Measurements from ENCODE around the gene PTPRN2.

PTPRN2 gene

DNA sequence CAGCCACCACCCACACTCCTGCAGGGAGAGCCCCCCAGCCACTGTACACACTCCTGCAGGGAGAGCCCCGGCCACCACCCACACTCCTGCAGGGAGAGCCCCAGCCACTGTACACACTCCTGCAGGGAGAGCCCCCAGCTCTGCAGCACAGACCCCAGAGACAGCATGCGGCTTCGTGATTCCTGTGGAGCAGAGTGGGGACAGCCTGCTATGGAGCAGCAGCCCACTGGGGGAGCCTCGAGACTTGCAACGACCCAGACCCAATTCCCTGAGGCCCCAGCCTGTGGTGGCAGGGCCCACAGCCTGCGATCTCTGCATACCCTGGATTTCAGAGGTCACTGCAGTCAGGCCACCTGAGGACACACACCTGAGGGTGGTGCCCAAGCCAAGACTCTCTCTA is 727.7 kb downstream of the PTPRN2 start:
- ChIA-PET CTCF (no interaction called here), POLR2A (no interaction called here)
- no peak for DNase-seq (ENCODE audit: low read depth, low spot score)
- TF ChIP-seq, protein P1, sequence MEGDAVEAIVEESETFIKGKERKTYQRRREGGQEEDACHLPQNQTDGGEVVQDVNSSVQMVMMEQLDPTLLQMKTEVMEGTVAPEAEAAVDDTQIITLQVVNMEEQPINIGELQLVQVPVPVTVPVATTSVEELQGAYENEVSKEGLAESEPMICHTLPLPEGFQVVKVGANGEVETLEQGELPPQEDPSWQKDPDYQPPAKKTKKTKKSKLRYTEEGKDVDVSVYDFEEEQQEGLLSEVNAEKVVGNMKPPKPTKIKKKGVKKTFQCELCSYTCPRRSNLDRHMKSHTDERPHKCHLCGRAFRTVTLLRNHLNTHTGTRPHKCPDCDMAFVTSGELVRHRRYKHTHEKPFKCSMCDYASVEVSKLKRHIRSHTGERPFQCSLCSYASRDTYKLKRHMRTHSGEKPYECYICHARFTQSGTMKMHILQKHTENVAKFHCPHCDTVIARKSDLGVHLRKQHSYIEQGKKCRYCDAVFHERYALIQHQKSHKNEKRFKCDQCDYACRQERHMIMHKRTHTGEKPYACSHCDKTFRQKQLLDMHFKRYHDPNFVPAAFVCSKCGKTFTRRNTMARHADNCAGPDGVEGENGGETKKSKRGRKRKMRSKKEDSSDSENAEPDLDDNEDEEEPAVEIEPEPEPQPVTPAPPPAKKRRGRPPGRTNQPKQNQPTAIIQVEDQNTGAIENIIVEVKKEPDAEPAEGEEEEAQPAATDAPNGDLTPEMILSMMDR (IDR thresholded peaks at IDR 0.05; ENCODE audit: insufficient read depth, low read length, missing control alignments) = no peak
- H3K4me3 ChIP-seq (ENCODE audit: low read depth, low read length) = no peak overlapping the region

DNA sequence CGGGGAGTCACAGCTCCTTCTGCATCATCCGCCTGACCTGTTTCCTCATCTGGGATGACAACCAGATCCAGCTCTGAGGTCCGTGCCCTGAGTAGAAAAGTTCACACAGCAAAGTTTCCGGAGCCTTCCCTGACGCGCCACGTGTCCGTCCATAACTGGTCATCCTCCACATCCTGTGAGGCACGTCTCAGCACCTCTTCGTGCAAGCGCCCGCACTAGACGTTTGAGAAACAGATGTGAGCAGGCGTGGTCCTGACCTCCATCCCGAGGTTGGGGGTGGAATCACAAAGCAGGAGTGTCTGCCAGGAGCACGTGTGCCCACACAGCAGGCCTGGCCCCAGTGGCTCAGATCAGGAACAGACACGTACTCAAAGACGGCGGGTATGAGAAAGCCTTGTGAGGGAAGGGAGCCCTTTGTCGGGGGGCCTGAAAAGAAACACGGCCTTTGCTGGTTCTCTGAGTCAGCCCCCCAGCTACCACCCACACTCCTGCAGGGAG is 730.0 kb downstream of the PTPRN2 start:
- POLR2A ChIA-PET = no interaction called here
- CTCF ChIA-PET = no interaction called here
- DNase-seq (ENCODE audit: low read depth, low spot score) = no peak
- TF ChIP-seq, protein P1 (IDR thresholded peaks at IDR 0.05; ENCODE audit: insufficient read depth, low read length, missing control alignments) = no peak
- no peak overlapping the region for H3K4me3 ChIP-seq (ENCODE audit: low read depth, low read length)

DNA sequence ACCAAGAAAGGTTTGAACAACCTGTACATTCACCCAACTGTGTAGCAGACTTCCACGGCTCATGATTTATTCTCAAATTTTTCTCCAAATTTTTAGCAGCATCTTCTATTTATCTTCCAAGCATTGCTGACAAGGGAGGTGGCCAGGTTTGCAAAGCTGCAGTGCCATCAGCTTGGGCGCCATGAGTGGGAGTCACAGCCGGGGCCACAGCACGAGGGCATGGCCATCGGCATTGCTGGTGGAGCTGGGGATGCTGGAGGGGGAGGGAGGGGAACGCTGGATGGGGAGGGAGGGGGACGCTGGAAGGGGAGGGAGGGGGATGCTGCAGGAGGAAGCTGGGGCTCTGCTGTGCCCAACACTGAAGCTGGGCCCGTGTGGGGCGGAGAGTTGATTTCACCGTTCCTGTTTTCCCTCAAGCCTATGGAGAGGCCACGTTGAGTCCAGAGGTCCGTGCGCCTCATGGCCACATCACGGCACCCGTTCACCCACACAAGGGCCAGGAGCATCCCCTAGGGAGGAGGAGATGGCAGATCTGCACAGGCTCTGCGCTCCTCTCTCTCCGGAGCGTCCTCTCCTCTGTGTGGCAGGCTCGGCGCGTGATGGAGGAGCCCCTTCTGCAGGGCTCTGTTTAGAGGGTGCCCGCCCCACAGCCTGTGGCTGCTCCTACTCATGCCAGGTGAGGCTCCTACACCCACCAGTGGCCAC is 730.6 kb downstream of the PTPRN2 start:
- no peak for DNase-seq (ENCODE audit: low read depth, low spot score)
- no peak overlapping the region for H3K4me3 ChIP-seq (ENCODE audit: low read depth, low read length)
- ChIA-PET CTCF (no interaction called here), POLR2A (no interaction called here)
- TF ChIP-seq, protein P1 (IDR thresholded peaks at IDR 0.05; ENCODE audit: insufficient read depth, low read length, missing control alignments) = no peak

DNA sequence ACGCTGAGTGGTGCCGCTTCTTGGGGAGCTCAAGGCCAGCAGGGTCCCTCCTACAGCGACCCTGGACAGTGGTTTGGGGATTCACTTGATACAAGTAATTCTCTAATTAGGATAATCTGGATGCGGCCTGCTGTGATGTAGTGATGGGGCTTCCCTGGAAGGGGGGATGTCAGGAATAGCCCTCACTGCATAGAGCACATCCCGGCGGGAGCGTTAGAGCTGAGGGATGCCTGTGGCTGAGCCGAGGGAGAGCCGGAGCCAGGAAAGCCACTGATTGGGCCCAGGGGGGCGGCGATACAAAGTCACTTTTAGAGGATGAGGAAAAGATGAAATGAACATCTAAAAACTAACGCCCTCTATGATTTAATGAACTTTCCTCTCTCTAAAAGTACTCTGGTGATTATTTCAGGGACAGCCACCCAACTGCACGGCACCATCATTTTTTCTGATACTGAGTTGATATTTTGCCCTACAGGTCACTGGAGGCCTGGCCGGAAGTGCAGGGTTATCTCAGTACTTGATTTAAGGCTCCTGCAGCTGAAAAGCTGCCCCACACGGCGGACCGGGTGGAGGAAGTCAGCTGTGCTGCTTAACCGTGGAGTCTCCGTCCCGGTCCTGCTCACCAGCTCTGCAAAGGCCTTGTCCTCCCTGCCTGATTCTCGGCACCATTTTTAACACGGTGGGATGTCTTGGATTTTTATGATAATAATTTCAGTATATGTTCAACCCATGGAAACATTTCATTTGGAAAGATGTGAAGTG is 732.0 kb downstream of the PTPRN2 start:
- ChIA-PET CTCF (no interaction called here), POLR2A (no interaction called here)
- H3K4me3 ChIP-seq (ENCODE audit: low read depth, low read length) = no peak overlapping the region
- TF ChIP-seq, protein P1 (IDR thresholded peaks at IDR 0.05; ENCODE audit: insufficient read depth, low read length, missing control alignments) = no peak
- DNase-seq (ENCODE audit: low read depth, low spot score) = no peak

DNA sequence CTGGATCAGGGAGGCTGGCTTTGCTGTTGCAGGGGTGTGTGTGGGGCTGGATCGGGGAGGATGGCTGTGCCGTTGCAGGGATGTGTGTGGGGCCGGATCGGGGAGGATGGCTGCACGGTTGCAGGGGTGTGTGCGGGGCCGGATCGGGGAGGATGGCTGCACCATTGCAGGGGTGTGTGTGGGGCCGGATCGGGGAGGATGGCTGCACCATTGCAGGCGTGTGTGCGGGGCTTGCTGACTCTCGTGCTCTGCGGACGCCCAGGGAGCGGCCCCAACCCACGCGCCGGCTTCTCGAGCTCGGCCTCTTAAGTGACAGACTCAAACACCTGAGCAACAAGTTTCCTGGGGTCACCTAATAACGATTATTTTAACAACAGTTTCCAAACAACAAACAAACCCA is 732.6 kb downstream of the PTPRN2 start:
- DNase-seq (ENCODE audit: low read depth, low spot score) = no peak
- CTCF ChIA-PET = no interaction called here
- H3K4me3 ChIP-seq (ENCODE audit: low read depth, low read length) = no peak overlapping the region
- POLR2A ChIA-PET = no interaction called here
- TF ChIP-seq, protein P1 (IDR thresholded peaks at IDR 0.05; ENCODE audit: insufficient read depth, low read length, missing control alignments) = no peak

DNA sequence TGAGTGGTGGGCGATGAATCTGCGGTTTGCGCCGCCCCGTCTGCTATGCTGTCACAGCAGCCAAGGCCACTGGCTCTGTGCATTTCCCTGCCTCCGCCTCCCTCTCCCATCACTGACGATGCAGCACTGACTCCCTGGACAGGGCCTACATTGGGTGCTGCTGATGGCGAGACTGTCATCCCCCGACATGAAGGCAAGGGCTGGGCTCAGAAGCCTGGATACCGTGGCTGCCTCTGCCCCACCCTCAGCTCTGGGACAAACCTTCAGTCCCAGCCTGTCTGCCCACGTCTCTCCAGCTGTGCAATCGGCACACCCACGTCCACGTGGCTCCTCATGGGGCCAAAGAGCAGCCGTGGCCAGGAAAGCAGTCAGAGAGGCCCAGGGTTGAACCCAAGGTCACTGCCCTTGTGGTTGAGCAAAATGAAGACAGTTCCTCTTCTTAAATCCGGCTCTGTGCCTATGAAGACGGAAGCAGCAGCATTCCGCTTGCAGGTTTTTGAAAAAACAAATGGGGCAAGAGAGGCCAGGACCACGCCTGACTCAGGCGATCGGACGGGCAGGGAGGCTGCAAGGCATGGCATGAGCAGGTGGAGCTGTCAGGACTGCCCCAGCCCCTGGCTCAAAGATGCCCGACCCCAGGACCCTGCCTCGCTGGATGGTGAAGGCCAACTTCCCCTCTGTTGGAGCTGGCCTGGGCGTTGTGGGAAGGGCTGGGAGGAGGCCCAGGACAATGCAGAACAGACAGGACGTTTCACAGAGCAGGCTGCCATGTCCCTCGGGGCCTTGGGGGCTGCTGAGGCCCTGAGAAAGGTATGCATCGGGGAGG is 733.3 kb downstream of the PTPRN2 start:
- TF ChIP-seq, protein P1 (IDR thresholded peaks at IDR 0.05; ENCODE audit: insufficient read depth, low read length, missing control alignments) = no peak
- ChIA-PET CTCF (no interaction called here), POLR2A (no interaction called here)
- H3K4me3 ChIP-seq (ENCODE audit: low read depth, low read length) = no peak overlapping the region
- DNase-seq (ENCODE audit: low read depth, low spot score) = no peak

All from AG04449 (cell line).